Measurements from ENCODE around the gene TOR1A. TPM values are rescaled to one million over a fixed set of nuclear protein-coding genes. Genes with fewer than 3 reads are reported as not detected.

TOR1A gene
- total and polyA plus RNA-seq, 2 experiments from 2014 or later, result 44.8 to 50.4 TPM

GRCh38 chr9:129849901-129850300, 26.0 kb upstream of the TOR1A start:
- no peak overlapping the region for H3K4me3 ChIP-seq
- no peak overlapping the region for H2AFZ ChIP-seq
- no peaks in the 10 kb centered on the region for H3K79me2 ChIP-seq
- H3K9me2 ChIP-seq (replicated peaks; ENCODE audit: insufficient read depth), result no peaks in the 10 kb centered on the region
- no peak for TF ChIP-seq EZH2 (IDR thresholded peaks at IDR 0.05; ENCODE audit: borderline replicate concordance)
- no peak for TF ChIP-seq CTCF (IDR thresholded peaks at IDR 0.05; ENCODE audit: poor library complexity)
- TF ChIP-seq EZH2phosphoT487 (IDR thresholded peaks at IDR 0.05; ENCODE audit: low read depth, severe bottlenecking, unreplicated experiment), result no peak
- whole genome bisulfite sequencing (ENCODE audit: low lambda C conversion rate, missing lambda C conversion rate), result 85% methylated on average over 6 of the region's 6 CpGs
- no peaks in the 10 kb centered on the region for H3K9me3 ChIP-seq (ENCODE audit: low read depth)
- no peaks in the 10 kb centered on the region for H3K36me3 ChIP-seq (replicated peaks; ENCODE audit: insufficient read depth, low read depth)
- no peaks in the 10 kb centered on the region for H4K20me1 ChIP-seq (ENCODE audit: insufficient read depth, poor library complexity, severe bottlenecking)
- no peaks in the 10 kb centered on the region for H3K4me1 ChIP-seq (ENCODE audit: insufficient read depth)
- H3K27me3 ChIP-seq, result no peaks in the 10 kb centered on the region
- no peak overlapping the region for H3K27ac ChIP-seq
- DNase-seq (ENCODE audit: low spot score), result no peak
- no peak overlapping the region for H3K4me2 ChIP-seq

- Histone ChIP-seq H3K27me3 (no peaks in the 10 kb centered on the region), H3K27ac (no peak overlapping the region), H3K9me3 (ENCODE audit: low read depth) (no peaks in the 10 kb centered on the region), H2AFZ (no peak overlapping the region), H4K20me1 (ENCODE audit: insufficient read depth, poor library complexity, severe bottlenecking) (no peaks in the 10 kb centered on the region), H3K9me2 (replicated peaks; ENCODE audit: insufficient read depth) (no peaks in the 10 kb centered on the region), H3K79me2 (no peaks in the 10 kb centered on the region), H3K36me3 (replicated peaks; ENCODE audit: insufficient read depth, low read depth) (no peaks in the 10 kb centered on the region), H3K4me3 (no peak overlapping the region), H3K4me2 (no peak overlapping the region), H3K4me1 (ENCODE audit: insufficient read depth) (no peaks in the 10 kb centered on the region)
- TF ChIP-seq EZH2 (IDR thresholded peaks at IDR 0.05; ENCODE audit: borderline replicate concordance) (no peak), CTCF (IDR thresholded peaks at IDR 0.05; ENCODE audit: poor library complexity) (no peak), EZH2phosphoT487 (IDR thresholded peaks at IDR 0.05; ENCODE audit: low read depth, severe bottlenecking, unreplicated experiment) (no peak)
- WGBS (ENCODE audit: low lambda C conversion rate, missing lambda C conversion rate), result 82% methylated on average over 4 of the region's 4 CpGs
- no peak for DNase-seq (ENCODE audit: low spot score)
Measured at GRCh38 chr9:129848712-129849441, 24.9 kb upstream of the TOR1A start.

- Histone ChIP-seq H3K79me2 (no peaks in the 10 kb centered on the region), H3K4me2 (no peak overlapping the region), H3K27me3 (no peaks in the 10 kb centered on the region), H3K4me3 (no peak overlapping the region), H3K9me3 (ENCODE audit: low read depth) (no peaks in the 10 kb centered on the region), H3K27ac (no peak overlapping the region), H4K20me1 (ENCODE audit: insufficient read depth, poor library complexity, severe bottlenecking) (no peaks in the 10 kb centered on the region), H2AFZ (no peak overlapping the region), H3K9me2 (replicated peaks; ENCODE audit: insufficient read depth) (no peaks in the 10 kb centered on the region), H3K4me1 (ENCODE audit: insufficient read depth) (no peaks in the 10 kb centered on the region), H3K36me3 (replicated peaks; ENCODE audit: insufficient read depth, low read depth) (no peaks in the 10 kb centered on the region)
- TF ChIP-seq EZH2phosphoT487 (IDR thresholded peaks at IDR 0.05; ENCODE audit: low read depth, severe bottlenecking, unreplicated experiment) (no peak), CTCF (IDR thresholded peaks at IDR 0.05; ENCODE audit: poor library complexity) (no peak), EZH2 (IDR thresholded peaks at IDR 0.05; ENCODE audit: borderline replicate concordance) (no peak)
- no peak for DNase-seq (ENCODE audit: low spot score)
- WGBS (ENCODE audit: low lambda C conversion rate, missing lambda C conversion rate), result 68% methylated on average over 2 of the region's 2 CpGs
Measured at GRCh38 chr9:129845373-129845772, 21.4 kb upstream of the TOR1A start.
